Cardiac fibroblast (primary cell): Measurements from ENCODE around the gene LIX1.
"Not testable (repeated sequence)": the region's sequence is repeated elsewhere in the genome, so short reads cannot be mapped to it uniquely, and the experiment has no call there.

Experiments
- DNase-seq, 2 donors: peaks; one replicate each; pipeline versions ENCODE4 v3.0.0 to v3.0.0-alpha.2; 2010; ENCODE audit warnings: low read depth in 2 of 2
- H3K4me3 ChIP-seq, 2 donors: replicated peaks in 1 of 2; 1 replicate in 1 of 2; 2 replicates in 1 of 2; pipeline ENCODE4 v1.5.1; 2011; ENCODE audit warnings: low read depth in 2 of 2, low read length in 2 of 2, mild to moderate bottlenecking in 2 of 2, moderate library complexity in 1 of 2
- TF ChIP-seq, protein P1 (sequence below): IDR thresholded peaks from one replicate; pipeline ENCODE4 v1.5.1; 2011; ENCODE audit warnings: low read depth, mild to moderate bottlenecking, low read length, inconsistent platforms

Gene LIX1

DNA sequence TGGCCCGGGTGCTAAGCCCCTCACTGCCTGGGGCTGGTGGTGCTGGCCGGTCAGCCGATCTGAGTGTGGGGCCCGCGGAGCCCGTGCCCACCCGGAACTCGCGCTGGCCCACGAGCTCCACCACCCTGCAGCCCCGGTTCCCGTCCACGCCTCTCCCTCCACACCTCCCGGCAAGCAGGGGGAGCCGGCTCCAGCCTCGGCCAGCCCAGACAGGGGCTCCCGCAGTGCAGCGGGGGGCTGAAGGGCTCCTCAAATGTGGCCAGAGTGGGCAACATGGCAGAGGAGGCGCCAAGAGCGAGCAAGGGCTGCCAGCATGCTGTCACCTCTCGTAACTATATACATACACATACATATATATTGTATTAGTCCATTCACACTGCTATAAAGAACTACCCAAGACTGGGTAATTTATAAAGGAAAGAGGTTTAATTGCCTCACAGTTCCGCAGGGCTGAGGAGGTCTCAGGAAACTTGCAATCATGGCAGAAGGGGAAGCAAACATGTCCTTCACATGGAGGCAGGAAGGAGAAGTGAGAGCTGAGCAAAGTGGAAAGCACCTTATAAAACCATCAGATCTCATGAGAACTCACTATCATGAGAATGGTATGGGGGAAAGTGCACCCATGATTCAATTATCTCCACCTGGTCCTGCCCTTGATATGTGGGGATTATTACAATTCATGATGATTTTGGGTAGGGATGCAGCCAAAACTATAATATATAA lies 56.8 kb downstream of the LIX1 start:
- TF ChIP-seq, protein P1, sequence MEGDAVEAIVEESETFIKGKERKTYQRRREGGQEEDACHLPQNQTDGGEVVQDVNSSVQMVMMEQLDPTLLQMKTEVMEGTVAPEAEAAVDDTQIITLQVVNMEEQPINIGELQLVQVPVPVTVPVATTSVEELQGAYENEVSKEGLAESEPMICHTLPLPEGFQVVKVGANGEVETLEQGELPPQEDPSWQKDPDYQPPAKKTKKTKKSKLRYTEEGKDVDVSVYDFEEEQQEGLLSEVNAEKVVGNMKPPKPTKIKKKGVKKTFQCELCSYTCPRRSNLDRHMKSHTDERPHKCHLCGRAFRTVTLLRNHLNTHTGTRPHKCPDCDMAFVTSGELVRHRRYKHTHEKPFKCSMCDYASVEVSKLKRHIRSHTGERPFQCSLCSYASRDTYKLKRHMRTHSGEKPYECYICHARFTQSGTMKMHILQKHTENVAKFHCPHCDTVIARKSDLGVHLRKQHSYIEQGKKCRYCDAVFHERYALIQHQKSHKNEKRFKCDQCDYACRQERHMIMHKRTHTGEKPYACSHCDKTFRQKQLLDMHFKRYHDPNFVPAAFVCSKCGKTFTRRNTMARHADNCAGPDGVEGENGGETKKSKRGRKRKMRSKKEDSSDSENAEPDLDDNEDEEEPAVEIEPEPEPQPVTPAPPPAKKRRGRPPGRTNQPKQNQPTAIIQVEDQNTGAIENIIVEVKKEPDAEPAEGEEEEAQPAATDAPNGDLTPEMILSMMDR = no peak
- no peak for DNase-seq
- no peak overlapping the region for H3K4me3 ChIP-seq

DNA sequence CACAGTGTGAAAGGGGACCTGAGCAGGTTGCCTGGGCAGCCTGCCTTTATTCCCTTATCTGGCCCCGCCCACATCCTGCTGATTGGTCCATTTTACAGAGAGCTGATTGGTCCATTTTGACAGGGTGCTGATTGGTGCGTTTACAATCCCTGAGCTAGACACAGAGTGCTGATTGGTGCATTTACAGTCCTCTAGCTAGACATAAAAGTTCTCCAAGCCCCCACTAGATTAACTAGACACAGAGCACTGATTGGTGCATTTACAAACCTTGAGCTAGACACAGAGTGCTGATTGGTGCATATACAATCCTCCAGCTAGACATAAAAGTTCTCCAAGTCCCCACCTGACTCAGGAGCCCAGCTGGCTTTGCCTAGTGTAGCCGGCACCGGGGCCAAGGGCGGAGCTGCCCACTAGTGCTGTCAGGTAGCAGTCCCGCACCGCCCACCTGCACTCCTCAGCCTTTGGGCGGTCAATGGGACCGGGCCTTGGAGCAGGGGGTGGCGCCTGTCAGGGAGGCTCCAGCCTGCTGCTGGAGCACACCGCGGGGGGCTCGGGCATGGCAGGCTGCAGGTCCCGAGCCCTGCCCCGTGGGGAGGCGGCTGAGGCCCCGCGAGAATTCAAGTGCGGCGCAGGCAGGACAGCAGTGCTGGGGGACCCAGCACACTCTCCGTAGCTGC lies 57.5 kb downstream of the LIX1 start:
- H3K4me3 ChIP-seq, DNase-seq: not testable (repeated sequence)

DNA sequence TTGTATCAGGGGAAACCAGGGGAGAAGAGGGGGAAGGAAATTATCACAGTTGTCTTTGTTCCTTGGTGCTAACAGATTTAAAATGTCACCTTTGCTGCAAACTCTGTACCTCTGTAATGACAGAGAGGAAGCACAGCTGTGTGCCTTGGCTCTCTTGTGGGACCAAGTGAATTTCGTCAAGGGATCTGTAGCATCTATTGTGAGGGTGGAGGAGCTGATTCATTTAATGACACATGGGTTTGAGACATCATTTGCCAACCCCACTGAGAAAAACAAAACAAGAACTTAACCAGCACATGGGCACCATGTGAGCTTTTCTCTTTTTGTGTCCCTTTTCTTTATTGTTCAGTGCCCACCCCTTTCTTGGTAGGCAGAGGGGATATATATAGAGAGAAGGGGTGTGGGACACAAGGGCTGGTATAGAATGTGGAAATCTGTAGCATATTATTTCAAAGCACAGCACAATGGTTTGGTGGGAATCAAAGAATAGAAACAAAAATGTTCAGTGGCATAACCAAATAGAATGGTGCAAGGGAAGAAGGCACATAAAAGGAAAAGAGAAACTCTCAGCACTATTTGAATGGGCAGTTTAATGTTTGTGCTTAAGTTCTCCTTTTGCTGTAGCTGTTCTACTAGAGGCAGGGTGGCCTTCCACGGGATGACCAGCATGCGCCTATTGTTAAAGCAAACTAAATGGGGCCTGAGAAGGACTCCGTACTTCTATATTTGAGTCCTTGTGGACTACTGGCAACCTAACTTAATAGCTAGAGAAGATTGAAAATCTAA lies 63.3 kb downstream of the LIX1 start:
- TF ChIP-seq, protein P1 = no peak
- peak; percentile 13 to 47 for DNase-seq
- H3K4me3 ChIP-seq = no peak overlapping the region

GRCh38 chr5:97077246-97077645 lies 65.2 kb downstream of the LIX1 start:
- TF ChIP-seq, protein P1 = no peak
- DNase-seq = no peak
- no peak overlapping the region for H3K4me3 ChIP-seq

- TF ChIP-seq, protein P1 = no peak
- no peak overlapping the region for H3K4me3 ChIP-seq
- DNase-seq = no peak
Observed at GRCh38 chr5:97076098-97076497, 66.3 kb downstream of the LIX1 start.

DNA sequence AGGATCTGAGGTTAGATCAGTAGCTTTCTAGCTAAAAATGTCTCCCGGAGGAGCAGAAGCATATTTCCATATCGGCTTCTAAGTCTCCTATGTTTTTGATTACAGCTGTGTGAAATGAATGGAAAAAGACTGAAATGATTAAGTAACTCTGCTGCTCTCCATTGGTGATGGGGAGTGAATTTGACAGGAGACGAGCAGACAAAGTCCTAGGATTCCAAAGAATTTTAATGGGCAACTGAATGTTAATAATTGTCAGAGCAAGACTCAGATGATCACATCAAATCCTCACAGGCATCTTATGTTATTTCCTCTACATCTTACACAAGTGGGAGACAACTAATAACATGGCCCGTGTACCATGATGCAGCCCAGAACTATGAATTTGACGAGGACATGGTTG lies 66.8 kb downstream of the LIX1 start:
- no peak for DNase-seq
- H3K4me3 ChIP-seq = no peak overlapping the region
- TF ChIP-seq, protein P1 = no peak
